Activated naive CD4-positive, alpha-beta T cell treated with anti-CD3 and anti-CD28 coated beads for 36 hours (primary cell): Measurements from ENCODE around the gene SRGAP2B. TPM values are rescaled to one million over a fixed set of nuclear protein-coding genes. Genes with fewer than 3 reads are reported as not detected.
"Not testable (repeated sequence)": the region's sequence is repeated elsewhere in the genome, so short reads cannot be mapped to it uniquely, and the experiment has no call there.

Experiments
- CTCF ChIA-PET: fragments of 350-600 bp; sonication (Branson Sonifier 250); formaldehyde crosslinking; loops from one replicate; lab custom pipeline; 2021; ENCODE audit warnings: antibody characterized with exemption; lab: Charles Lee
- DNase-seq: peaks from one replicate; pipeline ENCODE4 v3.0.0-alpha.2; 2020
- H3K27ac Mint-ChIP-seq: one replicate; pipeline ENCODE4 v1.8.0; 2021; ENCODE audit warnings: mild to moderate bottlenecking, mixed read lengths
- H3K27me3 Mint-ChIP-seq: one replicate; pipeline ENCODE4 v1.8.0; 2021; ENCODE audit warnings: low read depth, mixed read lengths
- H3K36me3 Mint-ChIP-seq: one replicate; pipeline ENCODE4 v1.8.0; 2021; ENCODE audit warnings: low read depth, mixed read lengths
- H3K4me1 Mint-ChIP-seq: one replicate; pipeline ENCODE4 v1.8.0; 2021; ENCODE audit warnings: low read depth, mixed read lengths
- H3K4me3 Mint-ChIP-seq: one replicate; pipeline ENCODE4 v1.8.0; 2021; ENCODE audit warnings: mild to moderate bottlenecking, moderate library complexity, mixed read lengths
- H3K9me3 Mint-ChIP-seq: one replicate; pipeline ENCODE4 v1.8.0; 2021; ENCODE audit warnings: mixed read lengths
- intact Hi-C: fragments of 100-400 bp; cut with micrococcal nuclease; formaldehyde crosslinking; loops from one replicate; pipeline ENCODE4 v1.15.1; 2023
- total RNA-seq, 2 experiments: library from RNA; stranded (reverse); gene quantifications; one replicate each; pipeline ENCODE4 v1.2.3, GENCODE V29; 2021

Gene SRGAP2B
- total RNA-seq, 2 experiments from 2014 or later = 22.4 to 24.2 TPM

DNA sequence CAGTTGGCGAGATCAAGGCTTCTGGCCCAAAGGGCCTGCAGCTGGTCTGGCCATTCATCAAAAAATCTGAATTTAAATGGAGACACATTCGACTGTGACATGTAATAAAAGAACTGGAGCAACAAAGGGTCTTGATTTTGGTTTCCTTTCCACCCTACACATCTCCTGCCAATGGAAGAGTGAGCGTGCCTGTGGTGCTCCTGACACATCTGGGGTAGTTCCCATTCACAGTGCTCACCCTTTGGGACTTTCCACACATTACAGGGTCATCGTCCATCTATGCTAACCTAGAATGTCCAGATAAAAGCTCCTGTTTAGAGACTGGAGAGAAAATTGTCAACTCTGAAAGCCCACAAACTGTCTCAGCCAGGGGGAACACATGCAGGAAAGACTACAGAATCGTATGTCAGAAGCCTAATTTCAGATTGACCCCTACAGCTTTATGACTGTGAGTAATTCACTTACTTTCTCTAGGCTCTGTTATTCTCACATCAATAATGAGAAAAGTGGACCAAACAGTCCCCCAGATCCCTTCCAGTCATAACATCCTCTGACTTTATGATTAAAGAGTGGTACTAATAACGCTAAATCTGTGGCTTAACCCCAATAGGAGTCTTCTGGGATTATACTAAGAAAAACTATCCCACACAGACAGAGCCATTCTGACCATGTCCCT is 46.8 kb downstream of the SRGAP2B start:
- H3K27me3 Mint-ChIP-seq, H3K4me3 Mint-ChIP-seq, H3K36me3 Mint-ChIP-seq, H3K9me3 Mint-ChIP-seq, intact Hi-C loops, DNase-seq, H3K27ac Mint-ChIP-seq, CTCF ChIA-PET, H3K4me1 Mint-ChIP-seq: not testable (repeated sequence)

DNA sequence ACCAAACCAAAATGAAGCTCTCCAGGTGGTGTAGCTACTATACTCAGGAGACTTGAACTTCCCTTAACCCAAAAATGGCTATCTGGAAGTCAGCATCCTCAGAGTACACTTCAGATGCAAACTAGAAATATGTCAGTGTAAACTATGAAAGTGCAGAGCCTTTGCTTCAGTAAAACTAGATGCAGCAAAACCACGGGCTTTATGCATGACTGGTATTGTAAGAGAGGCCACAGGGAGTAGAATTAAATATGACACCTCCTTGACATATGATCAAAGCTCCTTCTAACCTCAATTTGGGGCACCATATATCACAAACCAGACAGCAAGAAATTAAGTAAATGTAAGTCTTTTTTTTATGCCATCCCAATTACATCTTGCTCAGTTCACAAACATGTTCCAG is 47.6 kb downstream of the SRGAP2B start:
- H3K36me3 Mint-ChIP-seq, H3K27me3 Mint-ChIP-seq, H3K27ac Mint-ChIP-seq, DNase-seq, CTCF ChIA-PET, H3K9me3 Mint-ChIP-seq, intact Hi-C loops, H3K4me3 Mint-ChIP-seq, H3K4me1 Mint-ChIP-seq: not testable (repeated sequence)

DNA sequence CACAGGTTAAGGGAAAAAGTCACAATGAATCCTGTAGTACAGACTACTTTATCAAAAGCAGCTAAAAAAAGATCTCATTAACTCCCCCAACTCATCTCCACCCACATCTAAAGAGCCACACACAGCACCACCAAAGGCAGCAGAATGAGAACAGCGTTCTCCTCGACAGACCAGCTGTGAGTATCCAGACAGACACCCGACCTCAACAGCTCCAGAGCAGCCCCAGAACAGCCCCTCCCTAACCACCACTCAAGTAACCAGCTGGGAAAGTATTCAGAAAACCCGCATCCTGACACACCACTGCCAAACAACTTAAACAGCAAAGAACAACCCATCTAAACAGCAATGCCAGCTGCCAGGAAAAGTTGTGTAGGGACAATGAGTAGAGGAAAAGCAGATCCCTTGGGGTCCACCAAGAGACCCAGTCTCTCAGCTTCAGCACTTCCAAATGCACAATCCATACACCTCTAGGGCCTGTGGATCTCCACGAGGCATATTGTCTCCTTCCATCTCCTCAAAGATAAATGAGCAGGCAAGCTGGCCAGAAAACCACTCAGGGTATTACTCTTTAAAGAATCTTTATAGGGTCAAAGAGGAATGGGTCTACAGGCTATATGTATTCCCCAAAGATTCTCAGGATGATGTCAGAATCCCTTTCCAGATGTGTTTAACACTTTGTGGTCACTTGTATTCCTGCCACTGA is 49.4 kb downstream of the SRGAP2B start:
- H3K9me3 Mint-ChIP-seq, intact Hi-C loops, H3K27me3 Mint-ChIP-seq, DNase-seq, CTCF ChIA-PET, H3K36me3 Mint-ChIP-seq, H3K4me1 Mint-ChIP-seq, H3K4me3 Mint-ChIP-seq, H3K27ac Mint-ChIP-seq: not testable (repeated sequence)

DNA sequence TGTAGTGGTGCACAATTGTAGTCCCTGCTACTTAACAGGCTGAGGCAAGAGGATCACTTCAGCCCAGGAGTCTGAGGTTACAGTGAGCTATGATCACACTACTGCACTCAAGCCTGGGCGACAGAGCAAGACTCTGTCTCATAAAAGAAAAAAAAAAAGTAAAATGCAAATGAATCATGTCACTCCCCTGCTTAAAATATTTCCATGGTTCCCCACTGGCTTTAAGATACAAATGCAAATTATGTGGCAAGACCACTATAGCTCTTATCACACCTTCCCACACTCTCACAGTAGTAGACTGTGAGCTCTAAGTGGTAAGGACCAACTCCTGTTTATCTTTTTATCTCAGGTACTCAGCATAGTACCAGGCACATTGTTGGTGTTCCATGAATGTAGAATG is 53.6 kb downstream of the SRGAP2B start:
- H3K4me1 Mint-ChIP-seq, CTCF ChIA-PET, H3K27ac Mint-ChIP-seq, intact Hi-C loops, DNase-seq, H3K36me3 Mint-ChIP-seq, H3K4me3 Mint-ChIP-seq, H3K27me3 Mint-ChIP-seq, H3K9me3 Mint-ChIP-seq: not testable (repeated sequence)

DNA sequence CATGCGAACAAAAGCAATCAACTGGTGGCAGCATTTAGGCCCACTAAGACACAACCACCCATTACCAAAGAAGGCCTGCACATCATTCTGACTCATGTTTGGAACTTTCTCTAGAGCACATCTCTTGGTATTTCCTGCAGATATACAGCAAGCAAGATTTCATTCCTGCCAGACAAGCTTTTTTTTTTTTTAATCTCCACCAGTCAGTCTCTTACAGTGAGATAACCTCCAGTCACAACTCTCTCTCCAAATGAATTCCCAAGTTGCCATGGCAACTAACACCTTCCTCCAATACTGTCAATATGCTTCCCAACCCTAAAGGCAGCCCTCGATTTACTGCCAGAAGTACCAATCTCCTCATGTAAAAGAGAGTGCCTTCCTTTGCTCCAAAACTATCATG is 59.1 kb downstream of the SRGAP2B start:
- H3K27me3 Mint-ChIP-seq, H3K27ac Mint-ChIP-seq, intact Hi-C loops, H3K4me3 Mint-ChIP-seq, DNase-seq, H3K4me1 Mint-ChIP-seq, H3K36me3 Mint-ChIP-seq, H3K9me3 Mint-ChIP-seq, CTCF ChIA-PET: not testable (repeated sequence)

DNA sequence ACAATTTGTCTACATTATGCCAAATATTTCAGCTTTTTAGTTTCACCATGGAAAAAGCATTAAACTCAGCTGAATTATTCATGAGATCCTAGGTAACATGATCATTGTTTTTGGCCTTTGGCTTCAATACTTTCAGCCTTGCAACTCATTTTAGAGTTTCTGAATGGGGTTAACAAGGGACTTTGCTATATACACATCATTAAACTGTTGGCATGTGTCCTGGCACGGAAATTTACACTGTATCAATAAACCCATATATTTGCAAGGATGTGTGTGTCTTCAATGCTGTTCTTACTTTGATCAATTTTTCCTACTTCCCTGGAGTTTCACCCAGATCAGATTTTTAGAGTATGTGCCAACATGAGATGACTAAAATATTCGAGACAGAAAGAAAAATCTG is 61.6 kb downstream of the SRGAP2B start:
- H3K4me3 Mint-ChIP-seq, H3K4me1 Mint-ChIP-seq, H3K27ac Mint-ChIP-seq, CTCF ChIA-PET, H3K27me3 Mint-ChIP-seq, H3K9me3 Mint-ChIP-seq, intact Hi-C loops, DNase-seq, H3K36me3 Mint-ChIP-seq: not testable (repeated sequence)

DNA sequence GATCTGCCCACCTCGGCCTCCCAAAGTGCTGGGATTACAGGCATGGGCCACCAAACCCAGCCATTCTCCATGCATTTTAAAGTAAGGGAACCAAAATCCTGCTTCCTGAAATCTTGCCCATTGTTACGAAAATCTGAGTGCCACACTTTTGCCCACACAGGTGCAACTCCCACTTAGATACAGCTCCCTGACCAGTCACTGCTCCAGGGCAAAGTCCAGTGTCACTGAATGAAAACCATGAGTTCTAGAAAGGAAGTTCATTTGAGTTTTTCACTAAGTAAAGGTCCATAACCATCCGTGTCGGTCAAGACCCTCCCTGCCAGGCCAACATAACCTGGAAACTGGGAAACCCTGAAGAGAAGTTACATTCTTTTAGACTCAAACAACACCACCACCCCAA is 67.9 kb downstream of the SRGAP2B start:
- H3K27me3 Mint-ChIP-seq, H3K4me3 Mint-ChIP-seq, CTCF ChIA-PET, intact Hi-C loops, H3K27ac Mint-ChIP-seq, DNase-seq, H3K9me3 Mint-ChIP-seq, H3K36me3 Mint-ChIP-seq, H3K4me1 Mint-ChIP-seq: not testable (repeated sequence)

DNA sequence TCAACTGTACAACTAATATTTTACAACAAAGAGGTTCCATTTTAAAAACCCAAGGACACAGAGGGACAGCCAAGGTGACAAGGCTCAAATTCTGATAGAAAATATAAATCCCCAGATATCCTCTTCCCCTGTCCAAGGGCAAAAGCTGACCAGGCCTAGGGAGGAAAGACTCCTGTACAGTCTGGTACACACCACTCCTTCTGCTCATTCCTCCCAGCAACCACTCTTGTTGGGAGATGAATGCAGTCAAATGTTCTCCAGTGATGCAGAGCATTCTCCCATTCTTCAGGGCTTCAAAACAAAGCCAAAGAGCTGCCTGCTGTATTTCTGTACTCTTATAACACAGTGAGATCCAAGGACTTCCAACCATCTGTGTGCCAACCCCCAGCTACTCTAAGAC is 69.8 kb downstream of the SRGAP2B start:
- H3K4me1 Mint-ChIP-seq, H3K27ac Mint-ChIP-seq, CTCF ChIA-PET, H3K27me3 Mint-ChIP-seq, H3K9me3 Mint-ChIP-seq, H3K4me3 Mint-ChIP-seq, intact Hi-C loops, H3K36me3 Mint-ChIP-seq, DNase-seq: not testable (repeated sequence)

DNA sequence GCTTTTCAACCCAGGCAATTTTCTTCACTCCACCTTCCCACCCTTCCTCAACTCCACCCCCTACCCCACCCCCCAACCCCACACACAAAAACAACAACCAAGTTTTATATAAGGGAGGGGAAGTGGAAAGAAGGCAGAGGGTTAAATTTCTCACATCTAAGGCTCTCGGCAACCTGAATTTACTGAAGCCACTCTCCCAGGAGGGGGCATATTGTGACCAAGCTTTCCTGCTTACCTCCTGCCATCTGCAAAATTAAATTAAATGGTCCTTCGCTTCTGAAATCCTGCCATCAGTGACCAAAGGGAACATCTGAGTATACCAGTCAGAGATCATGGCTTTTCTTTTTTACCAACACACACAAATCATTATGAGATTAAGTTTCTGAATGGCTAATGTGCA is 72.9 kb downstream of the SRGAP2B start:
- H3K27me3 Mint-ChIP-seq, H3K36me3 Mint-ChIP-seq, H3K4me3 Mint-ChIP-seq, H3K27ac Mint-ChIP-seq, H3K9me3 Mint-ChIP-seq, CTCF ChIA-PET, H3K4me1 Mint-ChIP-seq, DNase-seq, intact Hi-C loops: not testable (repeated sequence)

DNA sequence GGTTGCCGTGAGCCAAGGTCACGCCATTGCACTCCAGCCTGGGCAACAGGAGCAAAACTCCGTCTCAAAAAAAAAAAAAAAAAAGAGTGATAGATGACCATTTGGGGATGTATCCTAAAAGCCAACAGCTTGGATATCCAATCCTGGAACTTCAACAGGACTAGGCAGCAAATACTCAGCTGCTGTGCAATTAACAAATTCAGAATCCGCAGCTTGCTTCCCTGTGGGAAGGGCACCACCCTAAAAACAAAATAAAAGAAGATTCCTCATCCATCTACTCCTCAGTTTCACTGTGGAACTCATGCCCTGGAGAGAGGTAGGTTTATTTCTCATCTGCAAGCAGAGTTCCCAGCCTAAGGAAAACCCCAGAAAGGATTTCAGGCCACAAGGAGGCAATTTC is 73.4 kb downstream of the SRGAP2B start:
- H3K9me3 Mint-ChIP-seq, DNase-seq, H3K4me1 Mint-ChIP-seq, H3K27ac Mint-ChIP-seq, CTCF ChIA-PET, H3K36me3 Mint-ChIP-seq, H3K4me3 Mint-ChIP-seq, H3K27me3 Mint-ChIP-seq, intact Hi-C loops: not testable (repeated sequence)

DNA sequence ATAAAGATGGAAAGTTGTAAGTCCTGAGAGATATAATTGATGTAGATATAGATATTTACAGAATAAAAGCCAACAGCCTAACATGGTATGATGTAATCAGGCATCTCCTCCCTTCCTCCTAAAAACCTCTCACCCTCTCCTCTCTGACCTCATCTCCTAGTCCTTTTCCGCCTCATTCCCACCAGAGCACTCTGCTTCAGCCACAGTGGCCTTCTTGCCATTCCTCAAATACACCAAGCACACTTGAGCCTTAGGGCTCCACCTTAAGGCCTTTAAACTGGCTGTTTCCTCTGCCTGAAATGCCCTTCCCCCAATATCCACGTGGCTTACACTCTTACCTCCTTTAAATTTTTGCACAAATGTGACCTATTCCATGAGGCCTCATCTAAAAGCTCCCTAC is 75.4 kb downstream of the SRGAP2B start:
- intact Hi-C loops, DNase-seq, CTCF ChIA-PET, H3K4me3 Mint-ChIP-seq, H3K4me1 Mint-ChIP-seq, H3K36me3 Mint-ChIP-seq, H3K27me3 Mint-ChIP-seq, H3K27ac Mint-ChIP-seq, H3K9me3 Mint-ChIP-seq: not testable (repeated sequence)

DNA sequence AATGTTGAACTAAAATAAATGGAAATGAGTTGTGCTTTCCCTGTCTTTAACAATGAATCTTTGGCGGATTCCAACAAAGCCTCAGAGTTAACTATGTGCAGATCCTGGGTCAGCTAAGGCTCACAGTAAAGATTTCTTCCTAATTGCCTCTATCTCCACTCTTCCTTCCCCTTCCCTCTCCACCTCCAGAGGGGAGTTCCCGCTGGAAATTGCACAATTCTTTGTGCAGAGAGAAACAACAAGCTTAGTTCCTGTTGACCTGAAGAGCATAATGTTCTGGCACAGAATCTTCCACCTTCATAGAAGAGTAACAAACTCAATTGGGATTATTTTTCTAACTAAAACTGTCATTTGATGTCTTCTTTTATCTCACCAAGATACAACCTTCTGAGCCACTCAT is 77.4 kb downstream of the SRGAP2B start:
- intact Hi-C loops, CTCF ChIA-PET, H3K4me1 Mint-ChIP-seq, H3K4me3 Mint-ChIP-seq, H3K9me3 Mint-ChIP-seq, H3K27ac Mint-ChIP-seq, H3K36me3 Mint-ChIP-seq, H3K27me3 Mint-ChIP-seq, DNase-seq: not testable (repeated sequence)

DNA sequence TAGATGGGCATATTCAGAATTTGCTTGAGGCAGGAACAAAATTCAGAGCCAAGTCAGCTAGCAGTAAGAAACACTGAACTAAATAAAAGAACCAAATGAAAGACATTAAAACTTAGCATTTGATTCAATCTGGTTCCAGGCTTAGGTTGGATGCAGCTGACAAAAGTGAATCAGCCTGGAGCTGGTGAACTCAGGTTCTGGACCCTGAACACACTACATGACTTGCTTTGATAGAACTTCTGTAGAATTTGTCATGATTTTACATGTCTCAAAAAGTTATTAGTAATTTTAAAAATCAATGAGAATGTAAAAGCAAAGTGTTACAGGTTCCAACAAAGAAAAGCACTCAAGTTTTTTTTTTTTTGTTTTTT is 78.7 kb downstream of the SRGAP2B start:
- CTCF ChIA-PET, H3K4me1 Mint-ChIP-seq, H3K4me3 Mint-ChIP-seq, H3K27me3 Mint-ChIP-seq, H3K9me3 Mint-ChIP-seq, H3K27ac Mint-ChIP-seq, H3K36me3 Mint-ChIP-seq, DNase-seq, intact Hi-C loops: not testable (repeated sequence)
